ENCODE measurements around the gene P2RY10.
"Not testable (repeated sequence)": the region's sequence is repeated elsewhere in the genome, so short reads cannot be mapped to it uniquely, and the experiment has no call there.

The P2RY10 gene

DNA sequence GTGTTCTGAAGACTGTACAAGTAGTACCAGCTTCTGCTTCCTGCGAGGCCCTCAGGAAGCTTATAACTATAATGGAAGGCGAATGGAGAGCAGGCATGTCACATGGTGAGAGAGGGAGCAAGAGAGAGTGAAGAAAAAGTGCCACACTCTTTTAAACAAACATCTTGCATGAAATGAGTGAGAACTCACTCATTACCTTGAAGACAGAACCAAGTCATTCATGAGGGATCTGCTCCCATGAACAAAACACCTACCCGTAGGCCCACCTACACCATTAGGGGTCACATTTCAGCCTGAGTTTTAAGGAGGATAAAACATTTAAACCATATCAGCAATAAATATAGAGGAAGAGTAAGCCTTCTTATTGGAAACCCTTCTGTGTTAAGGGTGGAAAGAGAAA, 19.4 kb downstream of the P2RY10 start:
- TF ChIP-seq YY1 (IDR thresholded peaks at IDR 0.05; ENCODE audit: insufficient read depth, insufficient read length) (no peak), ZNF274 (IDR thresholded peaks at IDR 0.05; ENCODE audit: low read depth, low read length) (no peak), SUZ12 (IDR thresholded peaks at IDR 0.05; ENCODE audit: extremely low read depth, insufficient read depth, insufficient read length) (no peak)
- no peak for DNase-seq (ENCODE audit: low read depth, low spot score)
- H3K9me3 ChIP-seq (ENCODE audit: insufficient read depth, low read length), result peaks cover 4% of the 10 kb centered on the region; the same call in 1 of the 2 replicates

DNA sequence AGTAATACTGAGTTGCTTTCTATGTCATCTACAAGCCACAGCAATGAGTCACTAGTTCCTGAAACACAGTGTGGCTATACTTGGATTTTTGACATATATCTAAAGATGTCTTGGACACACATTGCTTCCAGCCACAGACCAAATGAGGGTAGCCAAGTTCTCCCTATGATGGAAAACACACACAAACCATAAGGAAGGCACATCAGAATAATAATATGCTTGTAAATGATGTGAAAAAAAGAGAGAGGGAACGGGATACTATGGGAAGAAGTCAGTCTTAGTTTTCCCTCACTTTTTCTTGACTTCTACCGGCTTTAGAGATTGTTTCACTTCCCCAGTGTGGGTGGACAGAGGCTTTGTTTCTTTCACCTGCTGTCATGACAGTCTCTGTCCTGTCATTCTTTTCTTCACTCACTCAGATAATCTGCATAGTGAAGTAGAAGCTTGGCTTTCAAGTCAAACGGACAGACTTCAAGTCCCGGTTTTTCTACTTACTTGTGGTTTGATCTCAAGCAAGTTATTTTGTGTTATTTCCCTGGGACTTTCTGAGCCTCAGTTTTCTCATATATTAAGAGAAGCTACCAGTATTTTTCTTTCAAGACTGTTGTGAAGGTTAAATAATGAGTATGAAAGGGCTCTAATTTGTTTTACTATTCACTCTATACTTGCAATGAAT, 34.7 kb downstream of the P2RY10 start:
- no peaks in the 10 kb centered on the region for H3K36me3 ChIP-seq (ENCODE audit: insufficient read depth, insufficient read length, low read length)
- H3K4me1 ChIP-seq (ENCODE audit: insufficient read depth, insufficient read length), result no peaks in the 10 kb centered on the region
- H3K9me3 ChIP-seq (ENCODE audit: insufficient read depth, low read length), result no peaks in the 10 kb centered on the region
- H3K9ac ChIP-seq (ENCODE audit: insufficient read length, low read depth), result no peak overlapping the region
- no peak for DNase-seq (ENCODE audit: low read depth, low spot score)
- TF ChIP-seq SUZ12 (IDR thresholded peaks at IDR 0.05; ENCODE audit: extremely low read depth, insufficient read depth, insufficient read length) (no peak), YY1 (IDR thresholded peaks at IDR 0.05; ENCODE audit: insufficient read depth, insufficient read length) (no peak), ZNF274 (IDR thresholded peaks at IDR 0.05; ENCODE audit: low read depth, low read length) (no peak)
- H3K27me3 ChIP-seq (ENCODE audit: insufficient read depth, insufficient read length), result no peaks in the 10 kb centered on the region
- H3K4me3 ChIP-seq (ENCODE audit: insufficient read length, low read depth), result no peak overlapping the region

More for the DNA sequence above, 19.4 kb downstream of the P2RY10 start:
- H3K27me3 ChIP-seq (ENCODE audit: insufficient read depth, insufficient read length), result no peaks in the 10 kb centered on the region
- no peak overlapping the region for H3K4me3 ChIP-seq (ENCODE audit: insufficient read length, low read depth)
- no peak overlapping the region for H3K9ac ChIP-seq (ENCODE audit: insufficient read length, low read depth)
- no peaks in the 10 kb centered on the region for H3K4me1 ChIP-seq (ENCODE audit: insufficient read depth, insufficient read length)
- no peaks in the 10 kb centered on the region for H3K36me3 ChIP-seq (ENCODE audit: insufficient read depth, insufficient read length, low read length)

DNA sequence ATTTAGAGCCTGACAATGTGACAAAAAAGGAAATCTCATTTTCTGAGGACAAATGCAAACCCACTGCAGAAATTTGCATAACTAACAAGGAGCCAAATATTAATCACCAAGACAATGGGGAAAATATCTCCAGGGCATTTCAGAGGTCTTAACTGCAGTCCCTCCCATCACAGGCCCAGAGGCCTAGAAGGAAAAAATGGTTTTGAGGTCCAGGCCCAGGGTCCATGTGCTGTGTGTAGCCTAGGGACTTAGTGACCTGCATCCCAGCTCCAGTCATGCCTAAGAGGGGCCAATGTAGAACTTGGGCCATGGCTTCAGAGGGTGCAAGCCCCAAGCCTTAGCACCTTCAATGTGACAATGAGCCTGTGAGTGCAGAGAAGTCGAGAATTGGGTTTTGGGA, 44.2 kb downstream of the P2RY10 start:
- H3K9me3 ChIP-seq (ENCODE audit: insufficient read depth, low read length), result peaks cover 19% of the 10 kb centered on the region; the same call in 1 of the 2 replicates
- H3K27me3 ChIP-seq (ENCODE audit: insufficient read depth, insufficient read length), result no peaks in the 10 kb centered on the region
- no peak overlapping the region for H3K4me3 ChIP-seq (ENCODE audit: insufficient read length, low read depth)
- no peak overlapping the region for H3K9ac ChIP-seq (ENCODE audit: insufficient read length, low read depth)
- no peaks in the 10 kb centered on the region for H3K36me3 ChIP-seq (ENCODE audit: insufficient read depth, insufficient read length, low read length)
- peaks cover 3% of the 10 kb centered on the region for H3K4me1 ChIP-seq (ENCODE audit: insufficient read depth, insufficient read length)
- DNase-seq (ENCODE audit: low read depth, low spot score), result no peak
- TF ChIP-seq SUZ12 (IDR thresholded peaks at IDR 0.05; ENCODE audit: extremely low read depth, insufficient read depth, insufficient read length), result no peak
- TF ChIP-seq YY1 (IDR thresholded peaks at IDR 0.05; ENCODE audit: insufficient read depth, insufficient read length), result no peak
- TF ChIP-seq ZNF274 (IDR thresholded peaks at IDR 0.05; ENCODE audit: low read depth, low read length), result no peak

DNA sequence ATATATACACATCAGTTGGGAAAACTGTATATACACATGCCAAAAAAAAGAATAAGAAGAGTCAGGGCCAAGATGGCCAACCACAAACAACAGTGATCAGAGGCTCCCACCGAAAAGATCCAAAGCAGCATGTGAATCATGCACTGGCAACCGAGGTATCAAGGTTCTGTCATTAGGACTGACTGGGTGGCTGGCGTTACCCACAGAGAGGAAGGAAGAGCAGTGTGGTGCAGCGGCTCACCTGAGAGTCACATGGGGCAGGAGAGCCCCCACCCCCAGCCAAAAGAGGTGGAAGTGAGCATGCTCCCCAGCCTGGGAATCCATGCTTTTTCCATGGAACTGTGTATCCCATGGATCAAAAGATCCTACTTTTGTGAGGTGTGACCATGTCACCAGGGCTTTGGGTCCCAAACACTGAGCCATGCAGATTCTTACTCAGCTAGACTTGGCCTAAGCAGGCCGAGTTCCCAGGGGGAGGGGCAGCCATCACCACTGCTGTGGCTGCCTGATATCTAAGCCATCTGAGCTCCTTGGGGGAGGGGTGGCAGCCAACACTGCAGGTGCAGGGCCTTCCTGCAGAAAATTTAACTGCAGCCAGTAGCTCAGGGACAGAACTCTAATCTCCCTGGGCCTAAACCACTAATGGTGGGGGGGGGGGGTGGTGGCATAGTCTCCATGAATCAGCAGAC, 52.8 kb downstream of the P2RY10 start:
- no peak for TF ChIP-seq YY1 (IDR thresholded peaks at IDR 0.05; ENCODE audit: insufficient read depth, insufficient read length)
- no peak for TF ChIP-seq ZNF274 (IDR thresholded peaks at IDR 0.05; ENCODE audit: low read depth, low read length)
- TF ChIP-seq SUZ12 (IDR thresholded peaks at IDR 0.05; ENCODE audit: extremely low read depth, insufficient read depth, insufficient read length), result no peak
- no peak overlapping the region for H3K9ac ChIP-seq (ENCODE audit: insufficient read length, low read depth)

DNA sequence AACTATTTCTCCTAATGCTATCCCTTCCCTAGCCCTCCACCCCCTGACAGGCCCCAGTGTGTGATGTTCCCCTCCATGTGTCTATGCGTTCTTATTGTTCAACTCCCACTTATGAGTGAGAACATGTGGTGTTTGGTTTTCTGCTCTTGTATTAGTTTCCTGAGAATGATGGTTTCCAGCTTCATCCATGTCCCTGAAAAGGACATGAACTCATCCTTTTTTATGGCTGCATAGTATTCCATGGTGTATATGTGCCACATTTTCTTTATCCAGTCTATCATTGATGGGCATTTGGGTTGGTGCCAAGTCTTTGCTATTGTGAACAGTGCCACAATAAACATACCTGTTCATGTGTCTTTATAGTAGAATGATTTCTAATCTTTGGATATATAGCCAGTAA, 62.3 kb downstream of the P2RY10 start:
- not testable (repeated sequence) for H3K9ac ChIP-seq (ENCODE audit: insufficient read length, low read depth); H3K9me3 ChIP-seq (ENCODE audit: insufficient read depth, low read length); H3K4me1 ChIP-seq (ENCODE audit: insufficient read depth, insufficient read length); H3K27me3 ChIP-seq (ENCODE audit: insufficient read depth, insufficient read length); H3K36me3 ChIP-seq (ENCODE audit: insufficient read depth, insufficient read length, low read length); DNase-seq (ENCODE audit: low read depth, low spot score); H3K4me3 ChIP-seq (ENCODE audit: insufficient read length, low read depth)

More for the DNA sequence above, 52.8 kb downstream of the P2RY10 start:
- H3K4me1 ChIP-seq (ENCODE audit: insufficient read depth, insufficient read length), result no peaks in the 10 kb centered on the region
- H3K9me3 ChIP-seq (ENCODE audit: insufficient read depth, low read length), result no peaks in the 10 kb centered on the region
- DNase-seq (ENCODE audit: low read depth, low spot score), result no peak
- H3K36me3 ChIP-seq (ENCODE audit: insufficient read depth, insufficient read length, low read length), result no peaks in the 10 kb centered on the region
- H3K27me3 ChIP-seq (ENCODE audit: insufficient read depth, insufficient read length), result no peaks in the 10 kb centered on the region
- no peak overlapping the region for H3K4me3 ChIP-seq (ENCODE audit: insufficient read length, low read depth)

Data from NT2/D1 (cell line).